SKM-1 (cell line): ENCODE data around the gene FMO5.
"Not testable (repeated sequence)": the region's sequence is repeated elsewhere in the genome, so short reads cannot be mapped to it uniquely, and the experiment has no call there.

Experiments
- DNase-seq: peaks from one replicate; lab custom pipeline; 2025; ENCODE audit not compliant: unreplicated experiment; lab: John Stamatoyannopoulos, UW

Gene FMO5

DNA sequence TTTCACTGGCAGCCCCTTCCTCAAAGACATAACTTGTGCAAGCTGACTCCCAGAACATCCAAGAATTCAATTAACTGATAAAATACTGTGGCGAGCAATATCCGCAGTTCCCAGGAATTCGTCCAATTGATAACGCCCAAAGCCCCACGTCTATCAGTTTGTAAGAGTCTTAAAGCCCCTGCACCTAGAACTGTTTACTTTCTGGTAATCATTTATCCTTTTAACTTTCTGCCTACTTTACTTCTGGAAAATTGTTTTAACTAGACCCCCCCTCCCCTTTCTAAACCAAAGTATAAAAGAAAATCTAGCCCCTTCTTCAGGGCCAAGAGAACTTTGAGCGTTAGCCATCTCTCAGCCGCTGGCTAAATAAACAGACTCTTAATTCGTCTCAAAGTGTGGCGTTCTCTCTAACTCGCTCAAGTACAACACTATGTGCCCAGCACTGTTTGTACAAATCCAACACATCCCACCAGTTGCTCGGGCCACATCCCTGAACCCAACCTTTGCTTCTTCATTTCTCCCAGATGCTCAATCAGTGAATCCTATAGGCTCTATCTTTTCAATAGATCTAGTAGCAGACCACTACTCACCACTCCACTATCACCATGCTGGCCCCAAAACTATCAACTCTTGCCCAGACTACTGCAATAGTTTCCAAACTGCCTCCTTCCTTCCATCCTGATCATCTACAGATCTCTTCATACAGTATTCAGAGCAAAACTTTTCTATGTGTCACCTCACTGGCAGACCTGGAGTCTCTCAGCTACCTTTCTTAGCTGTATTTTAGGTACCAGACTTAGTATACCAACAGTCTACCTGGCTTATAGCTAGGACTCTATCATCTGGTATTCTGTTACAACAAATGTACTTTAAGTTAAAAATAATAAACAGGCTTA lies 14.0 kb upstream of the FMO5 start:
- no peak for DNase-seq

DNA sequence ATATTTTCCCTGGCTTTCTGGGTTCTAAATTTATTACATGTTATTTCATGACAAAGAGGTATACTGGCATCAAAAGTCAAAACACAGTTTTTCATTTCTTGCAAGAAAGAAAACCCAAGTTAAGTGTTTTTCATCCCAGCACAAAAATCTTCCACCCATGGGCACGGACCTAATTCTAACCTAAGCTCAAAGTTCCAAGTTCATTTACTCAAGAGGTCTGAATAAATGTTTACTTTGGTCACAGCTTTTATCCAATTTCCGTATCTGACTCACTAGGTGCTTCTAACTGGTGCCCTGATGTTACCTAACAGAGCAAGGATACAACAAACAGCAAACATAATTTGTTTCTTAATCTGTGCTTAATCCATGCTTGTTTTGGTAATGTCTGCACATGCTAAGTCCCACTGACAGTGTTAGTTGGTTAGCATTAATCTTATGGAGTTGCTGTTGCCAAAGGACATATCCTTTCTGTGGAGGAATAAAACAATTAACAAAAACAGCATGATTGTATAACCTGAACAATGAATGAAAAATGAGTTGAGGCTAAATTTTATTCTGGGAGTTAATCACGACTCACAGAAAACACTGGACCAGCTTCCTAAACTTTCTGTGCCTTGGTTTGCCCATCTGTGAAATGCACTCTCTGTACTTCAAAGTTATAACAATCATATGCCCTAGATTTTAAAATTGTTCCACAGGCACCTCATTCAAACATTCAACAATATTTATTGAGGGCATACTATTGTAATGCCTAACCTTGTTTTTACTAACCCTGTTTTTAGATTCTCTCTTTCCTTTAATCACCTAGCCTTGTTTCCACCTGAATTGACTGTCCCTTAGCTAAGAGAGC lies 13.1 kb upstream of the FMO5 start:
- DNase-seq: no peak

DNA sequence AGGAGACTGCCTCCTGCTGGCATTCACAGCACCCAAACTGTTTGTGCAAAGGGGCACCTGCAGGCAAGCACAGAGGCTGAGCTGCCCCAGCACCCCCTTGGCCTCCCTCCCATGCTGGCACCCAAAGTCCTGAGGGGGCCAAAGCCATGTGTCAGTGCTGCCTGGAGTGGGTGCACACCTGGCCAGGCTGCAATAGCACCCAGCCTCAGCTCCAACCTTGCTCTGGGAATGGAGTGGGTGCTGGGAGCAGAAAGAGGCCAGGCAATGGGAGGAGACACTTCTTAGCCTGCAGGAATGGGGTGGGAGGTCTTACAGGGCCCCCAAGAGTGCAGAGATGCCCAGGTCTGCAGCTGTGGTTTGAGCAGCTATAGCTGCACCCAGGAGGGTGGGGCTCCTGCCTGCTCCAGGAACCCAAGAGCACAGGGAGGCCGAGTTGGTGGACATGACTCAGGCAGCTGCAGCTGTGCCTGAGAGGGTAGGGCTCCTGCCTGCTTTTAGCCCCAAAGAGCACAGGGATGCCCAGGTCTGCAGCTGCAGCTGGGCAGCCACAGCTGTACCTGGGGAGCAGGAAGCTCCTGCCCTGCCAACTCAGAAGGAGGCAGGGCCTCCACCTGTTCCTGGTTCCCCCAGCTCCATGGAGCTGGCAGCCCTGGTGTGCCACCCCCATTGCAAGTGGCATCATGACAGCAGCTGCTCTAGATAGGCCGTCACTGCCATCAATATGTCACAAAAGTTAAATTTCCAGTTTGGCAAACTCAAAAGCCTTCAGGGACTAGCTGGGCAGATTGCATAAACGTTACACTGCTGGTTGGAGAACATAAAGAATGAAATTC lies 12.0 kb upstream of the FMO5 start:
- no peak for DNase-seq

DNA sequence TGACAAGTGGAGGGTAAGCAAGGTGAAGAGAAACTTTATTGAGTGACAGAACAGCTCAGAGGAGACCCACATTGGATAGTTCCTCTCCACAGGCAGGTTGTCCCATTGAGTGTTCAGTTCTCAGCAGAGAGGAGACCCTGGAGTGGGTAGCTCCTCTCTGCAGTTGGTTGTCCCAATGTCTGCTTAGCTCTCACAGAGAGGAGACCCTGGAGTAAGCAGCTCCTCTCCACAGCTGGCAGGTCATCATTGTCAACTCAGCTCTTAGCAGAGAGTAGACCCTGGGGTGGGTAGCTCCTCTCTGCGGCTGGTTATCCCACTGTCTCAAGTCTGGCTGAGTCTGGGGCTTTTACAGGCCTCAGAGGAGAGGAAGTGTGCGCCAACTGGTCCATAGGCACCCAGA lies 11.3 kb upstream of the FMO5 start:
- no peak for DNase-seq

DNA sequence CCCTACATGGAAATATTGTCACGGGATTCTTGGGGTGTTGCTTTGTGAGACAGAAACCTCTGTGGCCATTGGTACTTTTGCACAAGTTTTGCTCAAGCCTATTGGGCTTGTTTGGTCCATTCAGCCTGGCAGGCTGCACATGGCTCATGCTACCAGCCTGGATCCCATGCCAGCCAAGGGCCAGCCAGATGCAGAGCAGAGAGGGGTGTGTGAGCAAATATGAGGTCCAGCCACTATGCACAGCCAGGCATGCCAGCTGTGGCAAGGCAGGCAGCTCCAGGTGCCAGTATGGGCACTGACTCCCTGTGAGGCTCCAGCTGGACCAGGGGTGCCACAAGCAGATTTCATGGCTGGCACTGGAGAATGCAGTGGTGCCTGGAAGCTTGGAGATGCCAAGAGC lies 10.7 kb upstream of the FMO5 start:
- DNase-seq: no peak

DNA sequence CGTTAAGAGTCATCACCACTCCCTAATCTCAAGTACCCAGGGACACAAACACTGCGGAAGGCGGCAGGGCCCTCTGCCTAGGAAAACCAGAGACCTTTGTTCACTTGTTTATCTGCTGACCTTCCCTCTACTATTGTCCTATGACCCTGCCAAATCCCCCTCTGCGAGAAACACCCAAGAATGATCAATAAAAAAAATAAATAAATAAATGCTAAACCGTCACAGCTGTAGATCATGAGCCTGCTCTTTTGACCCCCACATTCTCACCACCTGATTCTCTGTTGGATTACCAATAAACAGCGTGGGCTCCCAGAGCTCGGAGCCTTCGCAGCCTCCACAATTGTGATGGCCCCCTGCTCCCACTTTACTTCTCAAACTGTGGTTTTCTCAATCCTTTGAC lies 8.8 kb upstream of the FMO5 start:
- not testable (repeated sequence) for DNase-seq

DNA sequence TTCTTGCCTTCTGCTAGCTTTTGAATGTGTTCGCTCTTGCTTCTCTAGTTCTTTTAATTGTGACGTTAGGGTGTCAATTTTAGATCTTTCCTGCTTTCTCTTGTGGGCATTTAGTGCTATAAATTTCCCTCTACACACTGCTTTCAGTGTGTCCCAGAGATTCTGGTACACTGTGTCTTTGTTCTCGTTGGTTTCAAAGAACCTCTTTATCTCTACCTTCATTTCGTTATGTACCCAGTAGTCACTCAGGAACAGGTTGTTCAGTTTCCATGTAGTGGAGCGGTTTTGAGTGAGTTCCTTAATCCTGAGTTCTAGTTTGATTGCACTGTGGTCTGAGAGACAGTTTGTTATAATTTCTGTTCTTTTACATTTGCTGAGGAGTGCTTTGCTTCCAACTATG lies 5.9 kb upstream of the FMO5 start:
- DNase-seq: not testable (repeated sequence)

DNA sequence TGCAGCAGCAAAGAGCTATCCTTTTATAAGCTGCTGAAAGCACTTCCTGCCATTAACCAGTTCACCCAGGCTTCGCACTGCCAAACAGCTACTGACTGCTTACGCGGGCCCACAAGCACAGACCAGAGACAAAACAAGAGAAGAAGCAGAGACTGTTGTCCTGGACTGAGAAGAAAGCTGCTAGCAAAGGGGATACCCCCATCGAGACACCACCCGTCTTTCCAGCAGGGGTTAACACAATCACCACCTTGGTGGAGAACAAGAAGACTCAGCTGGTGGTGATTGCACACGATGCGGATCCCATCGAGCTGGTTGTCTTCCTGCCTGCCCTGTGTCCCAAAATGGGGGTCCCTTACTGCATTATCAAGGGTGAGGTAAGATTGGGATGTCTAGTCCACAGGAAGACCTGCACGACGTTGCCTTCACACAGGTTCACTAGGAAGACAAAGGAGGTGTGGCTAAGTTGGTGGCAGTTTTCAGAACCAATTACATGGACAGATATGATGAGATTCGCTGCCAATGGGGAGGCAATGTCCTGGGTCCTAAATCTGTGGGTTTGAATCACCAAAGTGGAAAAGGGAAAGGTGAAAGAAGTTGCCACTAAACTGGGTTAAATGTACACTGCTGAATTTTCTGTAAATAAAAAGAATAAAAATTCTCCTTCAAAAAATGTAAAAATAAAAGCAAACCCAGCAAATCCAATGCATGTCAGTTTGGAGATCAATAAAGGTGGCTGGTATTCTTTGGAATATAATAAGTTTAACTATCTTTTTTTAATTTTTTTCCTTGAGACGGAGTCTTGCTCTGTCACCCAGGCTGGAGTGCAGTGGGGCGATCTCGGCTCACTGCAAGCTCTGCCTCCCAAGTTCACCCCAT lies 1.2 kb downstream of the FMO5 start:
- DNase-seq: no peak

DNA sequence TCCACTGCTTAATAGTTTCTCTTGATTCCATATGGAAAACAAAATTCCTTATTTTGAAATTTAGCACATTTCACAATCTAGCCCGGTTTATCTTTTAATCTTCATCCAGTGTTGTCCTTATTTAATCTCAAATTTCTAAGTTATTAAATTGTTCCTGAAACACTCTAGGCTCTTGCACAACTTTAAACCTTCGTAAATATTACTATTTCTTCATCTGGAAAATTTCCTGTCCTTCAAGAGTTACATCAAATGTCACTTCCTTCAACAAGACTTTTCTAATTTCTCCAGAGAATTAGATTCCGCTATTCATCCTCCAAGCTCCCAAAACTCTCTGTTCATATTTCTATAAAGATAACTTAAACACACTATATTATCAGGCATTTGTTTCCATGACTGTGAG lies 6.5 kb downstream of the FMO5 start:
- no peak for DNase-seq

DNA sequence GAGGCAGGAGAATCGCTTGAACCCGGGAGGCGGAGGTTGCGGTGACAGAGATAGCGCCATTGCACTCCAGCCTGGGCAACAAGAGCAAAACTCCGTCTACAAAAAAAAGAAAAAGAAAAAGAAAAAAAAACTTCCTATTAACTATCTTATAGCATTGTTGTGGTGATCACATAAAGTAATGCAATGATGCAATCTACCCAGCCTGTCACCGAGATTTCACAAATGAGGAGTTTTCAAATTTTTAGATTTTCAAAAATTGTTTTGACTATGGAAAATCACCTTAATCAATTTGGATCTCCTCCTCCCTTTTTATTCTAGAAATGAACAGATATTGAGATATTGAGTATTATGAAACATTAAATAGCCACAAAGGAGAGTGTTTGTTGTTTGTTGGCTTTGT lies 8.0 kb downstream of the FMO5 start:
- no peak for DNase-seq

DNA sequence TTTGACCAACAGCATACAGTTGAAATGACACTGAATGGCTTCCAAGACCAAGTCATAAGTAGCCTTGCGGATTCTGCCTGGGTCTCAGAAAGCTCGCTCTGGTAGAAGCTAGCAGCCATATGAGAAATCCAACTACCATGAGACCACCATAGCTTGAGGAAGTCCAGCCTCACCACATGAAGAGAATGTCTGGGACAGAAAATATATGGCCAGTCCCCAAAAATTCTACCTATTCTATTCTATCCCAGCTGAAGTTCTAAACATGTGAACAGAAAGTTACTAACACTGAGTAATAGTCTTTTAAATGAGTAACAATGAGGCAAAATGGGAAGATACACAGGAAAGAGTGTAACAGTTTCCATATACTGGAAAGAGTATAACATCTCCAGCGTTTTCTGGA lies 9.0 kb downstream of the FMO5 start:
- no peak for DNase-seq

DNA sequence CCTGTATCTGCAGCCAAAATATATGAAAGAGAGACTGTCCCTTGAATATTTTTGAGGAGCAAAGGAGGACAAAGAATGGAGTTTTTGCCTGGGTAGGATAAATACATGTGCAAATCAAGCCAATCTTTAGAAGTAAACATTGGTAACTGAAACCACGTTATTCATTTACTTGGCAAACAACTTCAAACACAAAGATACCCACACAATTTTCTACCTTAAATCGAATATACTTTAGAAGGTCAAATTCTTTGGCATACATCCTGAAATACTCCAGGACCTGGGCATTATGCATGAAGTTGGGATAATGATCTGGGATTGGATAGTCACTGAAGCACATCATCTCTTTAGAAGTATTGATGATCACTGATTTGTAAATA lies 9.6 kb downstream of the FMO5 start:
- DNase-seq: no peak

DNA sequence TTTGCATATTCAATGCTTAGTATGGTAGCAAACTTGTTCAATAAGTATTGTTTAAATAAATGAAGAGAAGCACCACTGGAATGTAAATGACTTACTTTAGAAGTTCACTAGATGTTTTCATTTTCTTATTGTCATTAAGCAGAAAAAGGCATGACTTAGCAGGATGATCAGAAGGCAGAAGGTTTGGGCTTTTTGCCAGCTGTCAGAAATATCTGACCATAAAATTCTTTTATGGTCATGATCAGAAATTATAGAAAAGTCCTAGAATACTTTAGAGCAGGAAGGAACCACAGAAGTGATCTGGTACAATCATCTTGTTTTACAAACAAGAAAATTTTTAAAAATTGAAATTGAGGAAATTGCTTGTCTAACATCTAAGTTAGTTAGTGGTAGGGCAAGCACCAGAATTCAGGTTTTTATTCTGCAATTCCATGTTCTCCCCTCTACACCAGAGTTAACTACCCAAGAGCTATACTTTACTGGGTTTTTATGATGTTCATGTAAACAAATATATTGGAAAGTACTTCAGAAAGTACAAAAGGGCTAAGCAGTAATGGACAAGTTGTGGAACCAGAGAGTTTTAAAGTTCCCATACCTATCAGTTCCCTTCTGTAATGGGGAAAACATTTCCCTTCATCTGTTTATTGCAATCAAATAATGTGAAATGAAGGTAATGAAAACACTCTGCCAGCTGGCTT lies 10.1 kb downstream of the FMO5 start:
- no peak for DNase-seq

DNA sequence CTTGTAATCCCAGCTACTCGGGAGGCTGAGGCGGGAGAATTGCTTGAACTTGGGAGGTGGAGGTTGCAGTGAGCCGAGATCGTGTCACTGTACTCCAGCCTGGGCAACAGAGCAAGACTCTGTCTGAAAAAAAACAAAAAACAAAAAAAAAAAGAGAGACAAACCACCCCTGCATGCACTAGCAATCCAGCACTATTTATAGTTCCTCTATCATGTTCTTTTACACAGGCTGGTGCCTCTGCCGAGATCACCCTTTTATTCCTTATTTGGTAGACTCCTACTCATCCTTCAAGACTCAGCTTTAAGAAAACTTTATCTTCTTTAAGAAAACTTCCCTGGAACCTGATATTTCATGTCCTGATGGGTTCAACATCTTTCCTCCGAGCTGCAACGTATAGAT lies 10.8 kb downstream of the FMO5 start:
- no peak for DNase-seq

DNA sequence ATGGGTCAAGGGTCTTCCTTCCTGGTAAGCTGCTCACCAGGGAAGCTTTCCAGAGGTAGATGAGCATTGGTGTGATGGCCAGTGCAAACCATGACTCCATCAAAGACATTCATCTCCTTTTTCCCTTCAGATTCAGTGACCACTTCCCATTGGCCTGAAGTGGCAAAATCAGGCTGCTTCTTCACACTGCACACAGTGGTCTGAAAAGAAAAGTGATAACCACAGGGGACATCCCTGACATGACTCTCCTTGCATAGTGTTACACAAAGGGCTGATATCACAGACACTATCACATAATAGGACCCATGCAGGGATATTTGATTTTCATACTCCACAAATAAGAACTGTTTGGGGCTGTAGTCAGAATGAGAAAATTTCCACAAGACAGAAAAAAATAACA lies 11.9 kb downstream of the FMO5 start:
- DNase-seq: no peak

DNA sequence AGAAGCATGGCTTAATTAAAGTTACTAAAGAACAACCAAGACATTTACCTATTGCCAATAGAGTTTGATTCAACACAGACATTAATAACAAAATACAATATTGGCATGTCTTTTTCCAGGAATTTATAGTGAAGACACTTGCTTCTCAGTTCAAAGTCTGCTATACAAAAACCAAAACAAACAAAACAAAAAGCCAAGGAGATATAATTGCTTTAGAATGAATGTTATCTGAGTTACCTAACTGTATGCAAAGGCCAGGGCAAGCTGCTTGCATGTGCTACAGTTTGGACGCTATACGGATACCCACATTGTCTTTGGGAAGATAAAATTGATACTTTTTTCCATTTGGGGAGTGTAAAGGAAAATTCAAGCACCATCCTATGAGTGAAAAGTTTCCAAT lies 13.6 kb downstream of the FMO5 start:
- DNase-seq: no peak

DNA sequence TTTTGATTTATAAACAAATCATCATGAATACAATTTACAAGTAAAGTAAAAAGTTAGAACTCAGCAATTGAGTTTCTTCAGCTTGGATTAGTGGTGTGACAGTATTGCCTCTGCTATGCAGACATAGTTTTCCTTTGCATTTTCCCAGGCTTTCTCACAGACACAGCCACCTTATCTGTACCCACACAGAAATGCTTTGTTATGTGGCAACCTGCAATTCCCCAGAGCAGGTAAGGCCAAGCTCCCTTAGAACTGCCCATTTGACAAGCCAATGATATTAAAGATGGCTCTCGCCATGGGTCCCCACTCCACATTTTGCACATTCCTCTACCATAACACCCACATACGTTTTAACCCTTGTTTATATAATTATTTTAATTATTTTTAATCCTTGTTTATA lies 14.2 kb downstream of the FMO5 start:
- no peak for DNase-seq

DNA sequence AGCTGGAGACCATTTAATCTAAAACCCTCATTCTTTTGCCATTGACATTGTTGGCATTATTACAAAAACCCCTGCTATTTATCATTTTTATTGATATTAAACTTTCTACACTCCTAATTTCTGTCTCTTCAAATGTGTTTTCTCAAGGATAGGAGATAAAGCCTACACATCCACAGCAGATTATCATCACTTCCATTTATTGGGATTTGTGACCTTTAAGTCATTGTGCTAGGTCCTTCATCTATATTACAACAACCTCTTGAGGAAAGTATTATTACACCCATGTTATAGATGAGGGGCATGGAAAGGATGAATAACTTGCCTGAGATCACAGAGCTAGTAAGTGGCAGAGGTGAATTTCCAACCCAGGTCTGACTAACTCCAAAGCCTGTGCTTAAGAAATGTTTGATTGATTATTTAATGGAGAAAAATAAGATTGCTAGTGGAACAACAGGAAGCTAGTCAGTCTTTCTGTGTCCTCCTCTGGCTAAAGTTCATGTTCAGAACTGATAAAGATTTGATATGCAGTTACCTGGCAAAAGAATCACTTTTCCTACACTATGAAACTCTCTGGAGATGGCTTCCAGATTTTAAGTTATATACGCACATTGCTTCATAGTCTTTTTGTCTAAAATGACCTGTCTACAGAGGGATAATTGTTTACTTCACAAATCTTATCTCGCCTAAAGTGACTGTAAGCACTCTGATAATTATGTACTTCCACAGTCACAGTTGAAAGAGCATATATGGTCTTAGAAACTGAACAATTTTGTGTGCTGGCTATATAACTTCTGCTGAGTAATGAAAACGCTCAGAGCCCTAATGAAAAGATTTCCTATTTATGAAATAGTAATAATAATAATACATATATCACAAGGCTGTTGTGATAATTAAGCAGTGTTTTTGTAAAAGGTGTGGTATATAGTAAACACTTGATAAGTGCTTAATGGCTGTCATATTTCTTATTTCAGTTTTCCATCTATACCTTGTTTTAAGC lies 15.0 kb downstream of the FMO5 start:
- no peak for DNase-seq

DNA sequence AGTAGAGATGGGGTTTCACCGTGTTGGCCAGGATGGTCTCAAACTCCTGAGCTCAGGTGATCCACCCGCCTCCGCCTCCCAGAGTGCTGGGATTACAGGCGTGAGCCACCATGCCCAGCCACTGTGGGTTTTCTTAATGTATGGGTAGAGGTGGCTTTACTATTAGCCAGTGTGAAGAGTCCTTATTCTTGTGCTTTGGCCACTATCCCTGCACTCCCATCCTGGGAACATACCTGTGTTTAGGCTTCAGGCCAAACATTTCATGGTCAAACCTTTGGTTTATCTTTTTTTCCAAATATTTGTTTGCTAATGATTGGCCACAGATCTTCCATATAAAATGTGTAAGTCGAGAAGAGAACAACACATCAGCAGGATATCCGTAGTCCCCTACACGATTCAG lies 16.5 kb downstream of the FMO5 start:
- DNase-seq: no peak
